Measurements from ENCODE around the gene PSMC6.

GRCh38 chr14:52735921-52736489 is 29.0 kb downstream of the PSMC6 start:
- TF ChIP-seq CTCF (conservative IDR thresholded peaks at IDR 0.05), result no peak
- no peak for TF ChIP-seq EZH2 (IDR thresholded peaks at IDR 0.05; ENCODE audit: low read depth)
